Spleen (tissue), 11 donors: ENCODE results near the gene ABCC3. TPM values are rescaled to one million over a fixed set of nuclear protein-coding genes. Genes with fewer than 3 reads are reported as not detected.

Experiments used
- DNase-seq: peaks from one replicate; pipeline ENCODE4 v3.0.0-alpha.2; 2020
- H3K27ac ChIP-seq, 8 donors: fragments of 200-600 bp; sonication (generic) in 7 of 8; 1 replicate in 4 of 8; 2 replicates in 4 of 8; pipeline versions ENCODE4 v1.5.0 to v1.8.0; 2016 to 2021; ENCODE audit warnings: inconsistent platforms in 4 of 8, mild to moderate bottlenecking in 4 of 8, moderate library complexity in 1 of 8
- H3K27me3 ChIP-seq, 7 donors: fragments of 200-600 bp; sonication (generic) in 6 of 7; replicated peaks in 1 of 7; 1 replicate in 4 of 7; 2 replicates in 3 of 7; pipeline versions ENCODE4 v1.5.0 to v1.8.0; 2016 to 2021; ENCODE audit warnings: inconsistent platforms in 3 of 7, mild to moderate bottlenecking in 1 of 7
- H3K36me3 ChIP-seq, 6 donors: fragments of 200-600 bp; sonication (generic) in 5 of 6; 1 replicate in 4 of 6; 2 replicates in 2 of 6; pipeline versions ENCODE4 v1.5.0 to v1.8.0; 2016 to 2021; ENCODE audit warnings: inconsistent platforms in 2 of 6
- H3K4me1 ChIP-seq, 6 donors: fragments of 200-600 bp; sonication (generic) in 5 of 6; 1 replicate in 3 of 6; 2 replicates in 3 of 6; pipeline versions ENCODE4 v1.5.0 to v1.8.0; 2016 to 2021; ENCODE audit warnings: inconsistent platforms in 3 of 6
- H3K4me3 ChIP-seq, 8 donors: fragments of 200-600 bp; sonication (generic) in 7 of 8; 1 replicate in 4 of 8; 2 replicates in 4 of 8; pipeline versions ENCODE4 v1.5.0 to v1.8.0; 2016 to 2021; ENCODE audit warnings: inconsistent platforms in 4 of 8, mild to moderate bottlenecking in 4 of 8, moderate library complexity in 2 of 8
- H3K9me3 ChIP-seq, 8 donors: fragments of 200-600 bp; sonication (generic) in 7 of 8; 1 replicate in 4 of 8; 2 replicates in 4 of 8; pipeline versions ENCODE4 v1.5.0 to v1.8.0; 2016 to 2021; ENCODE audit warnings: inconsistent platforms in 4 of 8
- POLR2A ChIP-seq, 3 donors: fragments of 450-650 bp; IDR thresholded peaks; one replicate each; pipeline ENCODE4 v1.5.1; 2017; ENCODE audit warnings: antibody characterized with exemption in 3 of 3, mild to moderate bottlenecking in 1 of 3
- POLR2AphosphoS5 ChIP-seq, 3 donors: sonication (generic); formaldehyde crosslinking; IDR thresholded peaks; one replicate each; pipeline ENCODE4 v1.5.1; 2017; ENCODE audit warnings: antibody characterized with exemption in 3 of 3
- WGBS, 5 donors: extraction: QIAGEN DNeasy Blood & Tissue Kit in 3 of 5; methylation state at CpG; one replicate each; pipeline versions ENCODE4 v1.1.5 to v1.1.7; 2013 to 2018; 5-methylcytosine and 5-hydroxymethylcytosine counted together
- intact Hi-C: fragments of 100-400 bp; cut with DNase I; formaldehyde crosslinking; loops from one replicate; pipeline ENCODE4 v1.15.0; 2023; ENCODE audit warnings: low total_unique reads
- polyA plus RNA-seq, 3 donors: library from polyadenylated mRNA; stranded (reverse); fragments of 200-250 nt; gene quantifications; one replicate each; pipeline ENCODE4 v1.2.1, GENCODE V29; 2013
- total RNA-seq, 7 donors: library from RNA; depleted of rRNA in 3 of 7; stranded (reverse); fragments of >200 nt in 3 of 7; fragmentation: NEBNext Ultra II Directional in 4 of 7; extraction: Animal tissue kit (Norgen Biotek cat#: 25700) in 4 of 7; gene quantifications; one replicate each; pipeline versions ENCODE4 v1.1.0 to v1.2.1, GENCODE V29; 2016 to 2021
- TF ChIP-seq, protein P1 (sequence below), 11 experiments: fragments of 200-600 bp in 7 of 11; fragments of 450-650 bp in 4 of 11; sonication (generic) in 4 of 11; IDR thresholded peaks in 8 of 11; conservative IDR thresholded peaks in 3 of 11; 1 replicate in 7 of 11; 2 replicates in 4 of 11; pipeline versions ENCODE4 v1.4.0 to v1.8.0; 2016 to 2021; ENCODE audit warnings: antibody characterized with exemption in 11 of 11, inconsistent platforms in 4 of 11, mild to moderate bottlenecking in 1 of 11
- donor health status: healthy with polysubstance abuse.
- donor health status: DM: no; HTN: no; CAD: no; lungs with moderate emphysema.
- donor health status: DM: no; HTN: no; CAD: no.
- donor health status: Bipolar disorder and iron deficiency.
- donor health status: healthy.
- donor health status: DM: no; HTN: no; CAD: no.
- donor health status: DM: yes; HTN: yes; CAD: no.

ABCC3 gene
- total and polyA plus RNA-seq, 10 donors, result 8.6 to 37.1 (median 30.0) TPM

- H3K4me1 ChIP-seq, result peaks cover 0 to 61% (median 32%) of the 10 kb centered on the region in 6 donors
- no peak overlapping the region for H3K4me3 ChIP-seq
- H3K9me3 ChIP-seq, result no peaks in the 10 kb centered on the region
- no peak for TF ChIP-seq POLR2AphosphoS5 (IDR thresholded peaks at IDR 0.05)
- no peak for TF ChIP-seq POLR2A (IDR thresholded peaks at IDR 0.05)
- TF ChIP-seq, protein P1, sequence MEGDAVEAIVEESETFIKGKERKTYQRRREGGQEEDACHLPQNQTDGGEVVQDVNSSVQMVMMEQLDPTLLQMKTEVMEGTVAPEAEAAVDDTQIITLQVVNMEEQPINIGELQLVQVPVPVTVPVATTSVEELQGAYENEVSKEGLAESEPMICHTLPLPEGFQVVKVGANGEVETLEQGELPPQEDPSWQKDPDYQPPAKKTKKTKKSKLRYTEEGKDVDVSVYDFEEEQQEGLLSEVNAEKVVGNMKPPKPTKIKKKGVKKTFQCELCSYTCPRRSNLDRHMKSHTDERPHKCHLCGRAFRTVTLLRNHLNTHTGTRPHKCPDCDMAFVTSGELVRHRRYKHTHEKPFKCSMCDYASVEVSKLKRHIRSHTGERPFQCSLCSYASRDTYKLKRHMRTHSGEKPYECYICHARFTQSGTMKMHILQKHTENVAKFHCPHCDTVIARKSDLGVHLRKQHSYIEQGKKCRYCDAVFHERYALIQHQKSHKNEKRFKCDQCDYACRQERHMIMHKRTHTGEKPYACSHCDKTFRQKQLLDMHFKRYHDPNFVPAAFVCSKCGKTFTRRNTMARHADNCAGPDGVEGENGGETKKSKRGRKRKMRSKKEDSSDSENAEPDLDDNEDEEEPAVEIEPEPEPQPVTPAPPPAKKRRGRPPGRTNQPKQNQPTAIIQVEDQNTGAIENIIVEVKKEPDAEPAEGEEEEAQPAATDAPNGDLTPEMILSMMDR (IDR thresholded peaks at IDR 0.05 in 8 of 11, conservative IDR thresholded peaks at IDR 0.05 in 3 of 11), result no peak
- H3K36me3 ChIP-seq, result no peaks in the 10 kb centered on the region
- intact Hi-C loops, result no loop called here
- WGBS, 5 donors, result 52 to 65% (median 54%) methylated on average over 9 to 11 of the region's 11 CpGs
- peaks cover 0 to 100% (median 39%) of the 10 kb centered on the region in 7 donors for H3K27me3 ChIP-seq
- no peak overlapping the region for H3K27ac ChIP-seq
- no peak for DNase-seq
Measured at GRCh38 chr17:50631195-50631907, 3.3 kb upstream of the ABCC3 start.

GRCh38 chr17:50631908-50632571 lies 2.6 kb upstream of the ABCC3 start:
- H3K4me3 ChIP-seq, result no peak overlapping the region
- peaks cover 0 to 100% (median 33%) of the 10 kb centered on the region in 7 donors for H3K27me3 ChIP-seq
- intact Hi-C loops, result no loop called here
- TF ChIP-seq POLR2AphosphoS5 (IDR thresholded peaks at IDR 0.05) (no peak), POLR2A (IDR thresholded peaks at IDR 0.05) (no peak)
- TF ChIP-seq, protein P1 (IDR thresholded peaks at IDR 0.05 in 8 of 11, conservative IDR thresholded peaks at IDR 0.05 in 3 of 11), result no peak
- WGBS, 5 donors, result 85 to 89% (median 86%) methylated on average over 9 of the region's 9 CpGs
- no peaks in the 10 kb centered on the region for H3K9me3 ChIP-seq
- no peaks in the 10 kb centered on the region for H3K36me3 ChIP-seq
- peaks cover 0 to 66% (median 33%) of the 10 kb centered on the region in 6 donors for H3K4me1 ChIP-seq
- no peak for DNase-seq
- no peak overlapping the region for H3K27ac ChIP-seq

DNA sequence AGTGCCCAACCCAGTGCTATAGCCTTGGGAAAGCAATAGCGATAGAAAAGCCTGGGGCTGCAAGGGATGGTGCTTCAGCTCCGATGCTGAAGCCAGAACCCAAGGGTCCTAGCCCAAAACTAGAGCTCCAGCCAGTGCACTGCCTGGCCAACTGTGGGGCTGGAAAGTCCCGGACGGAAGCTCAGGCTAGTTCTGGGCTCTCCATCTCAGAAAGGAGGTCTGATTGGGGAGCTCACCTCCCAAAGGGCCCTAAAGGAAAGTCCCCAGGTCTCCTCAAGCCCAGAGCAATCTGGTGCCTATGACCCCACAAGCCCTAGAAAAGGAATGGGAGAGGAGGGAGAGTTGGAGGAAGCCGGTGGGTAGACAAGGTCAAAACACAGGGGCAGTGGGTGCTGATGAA lies 2.0 kb upstream of the ABCC3 start:
- no peak overlapping the region for H3K4me3 ChIP-seq
- no peak overlapping the region for H3K27ac ChIP-seq
- WGBS, 5 donors, result 82 to 92% (median 89%) methylated on average over 3 to 5 of the region's 5 CpGs
- DNase-seq, result no peak
- intact Hi-C loops, result no loop called here
- peaks cover 0 to 96% (median 31%) of the 10 kb centered on the region in 7 donors for H3K27me3 ChIP-seq
- TF ChIP-seq, protein P1 (IDR thresholded peaks at IDR 0.05 in 8 of 11, conservative IDR thresholded peaks at IDR 0.05 in 3 of 11), result no peak
- TF ChIP-seq POLR2A (IDR thresholded peaks at IDR 0.05), result no peak
- no peak for TF ChIP-seq POLR2AphosphoS5 (IDR thresholded peaks at IDR 0.05)
- no peaks in the 10 kb centered on the region for H3K36me3 ChIP-seq
- H3K9me3 ChIP-seq, result no peaks in the 10 kb centered on the region
- H3K4me1 ChIP-seq, result peaks cover 0 to 72% (median 33%) of the 10 kb centered on the region in 6 donors

GRCh38 chr17:50633683-50634082 lies 998 bp upstream of the ABCC3 start:
- Histone ChIP-seq H3K27me3 (peaks cover 0 to 87% (median 21%) of the 10 kb centered on the region in 7 donors), H3K36me3 (no peaks in the 10 kb centered on the region), H3K9me3 (no peaks in the 10 kb centered on the region), H3K4me1 (peaks cover 3 to 76% (median 38%) of the 10 kb centered on the region in 6 donors), H3K27ac (no peak overlapping the region), H3K4me3 (no peak overlapping the region)
- TF ChIP-seq POLR2AphosphoS5 (IDR thresholded peaks at IDR 0.05) (no peak), POLR2A (IDR thresholded peaks at IDR 0.05) (no peak)
- TF ChIP-seq, protein P1 (IDR thresholded peaks at IDR 0.05 in 8 of 11, conservative IDR thresholded peaks at IDR 0.05 in 3 of 11), result no peak
- intact Hi-C loops, result no loop called here
- DNase-seq, result no peak
- WGBS, 5 donors, result 87 to 93% (median 91%) methylated on average over 9 of the region's 9 CpGs
